Effector CD8-positive, alpha-beta T cell (primary cell): ENCODE measurements around the gene PACSIN2.
"Not testable (repeated sequence)": the region's sequence is repeated elsewhere in the genome, so short reads cannot be mapped to it uniquely, and the experiment has no call there.

Source experiments
- DNase-seq: peaks from one replicate; lab custom pipeline; 2025; lab: John Stamatoyannopoulos, UW

Gene PACSIN2

DNA sequence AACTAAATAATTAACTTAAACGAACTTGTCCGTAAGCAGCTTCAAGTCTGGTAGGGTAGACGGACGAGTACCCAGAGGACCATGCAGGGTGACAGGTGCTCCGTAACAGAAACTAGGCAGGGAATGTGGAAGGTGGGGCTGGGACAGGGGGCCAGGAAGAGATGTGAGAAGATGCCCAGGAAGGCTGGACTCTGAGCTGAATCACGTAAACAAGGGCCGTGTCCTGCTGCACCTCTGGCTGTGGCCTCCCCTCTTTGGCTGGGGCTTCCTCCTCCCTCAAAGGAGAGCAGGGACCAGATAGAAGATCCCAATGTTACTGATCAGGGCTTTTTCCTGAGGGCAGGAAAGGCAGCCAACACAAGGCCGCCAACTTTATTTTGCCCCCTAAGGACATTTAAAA, 47.9 kb downstream of the PACSIN2 start:
- no peak for DNase-seq

DNA sequence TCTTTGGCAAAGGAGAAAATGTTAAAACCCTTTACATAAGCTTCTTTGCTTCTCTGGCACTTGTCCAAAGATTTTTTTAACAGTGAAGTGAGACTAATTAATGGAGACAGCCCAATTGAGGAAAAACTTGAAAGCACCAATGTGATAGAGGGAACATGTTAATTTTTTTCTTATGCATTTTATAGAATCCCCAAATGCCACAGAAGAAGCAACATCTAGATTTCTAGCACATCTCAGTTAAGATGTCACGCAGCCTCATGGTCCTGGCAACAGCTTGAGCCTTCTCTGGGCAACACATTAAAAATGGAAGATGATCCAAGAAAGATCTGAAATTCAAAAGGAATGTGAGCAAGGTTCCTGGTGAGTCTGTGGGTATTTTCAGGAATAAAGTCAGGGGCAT, 48.5 kb downstream of the PACSIN2 start:
- DNase-seq: no peak

DNA sequence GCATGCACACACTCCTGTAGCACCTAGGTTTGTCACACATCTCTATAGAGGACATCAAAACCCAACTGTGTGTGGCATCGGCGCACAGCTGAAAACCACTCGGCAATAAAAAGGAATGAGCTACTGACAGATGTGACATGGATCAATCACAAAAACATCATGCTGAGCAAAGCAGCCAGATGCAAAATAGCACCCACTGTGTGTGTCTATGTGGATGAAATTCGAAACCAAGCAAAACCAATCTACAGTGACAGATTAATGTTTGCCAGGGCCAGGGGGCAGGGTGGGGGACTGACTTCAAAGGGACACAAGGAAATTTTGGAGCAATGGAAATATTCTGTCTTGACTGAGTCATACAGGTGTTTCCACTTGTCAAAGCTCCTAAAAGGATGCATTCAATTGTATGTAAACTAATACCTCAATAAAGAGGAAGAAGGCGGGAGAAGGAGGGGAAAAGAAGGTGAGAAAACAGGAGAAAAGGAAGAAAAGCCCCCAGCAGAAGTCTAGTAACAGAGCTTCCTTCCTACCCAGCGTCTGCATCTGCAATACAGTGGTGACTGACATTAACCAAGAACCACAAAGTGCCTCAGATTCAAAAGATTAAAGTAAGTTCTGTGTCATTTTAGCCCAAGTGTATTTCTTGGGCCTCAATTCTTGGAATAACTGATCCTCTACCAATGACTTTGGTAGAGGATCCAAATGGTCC, 49.8 kb downstream of the PACSIN2 start:
- no peak for DNase-seq

DNA sequence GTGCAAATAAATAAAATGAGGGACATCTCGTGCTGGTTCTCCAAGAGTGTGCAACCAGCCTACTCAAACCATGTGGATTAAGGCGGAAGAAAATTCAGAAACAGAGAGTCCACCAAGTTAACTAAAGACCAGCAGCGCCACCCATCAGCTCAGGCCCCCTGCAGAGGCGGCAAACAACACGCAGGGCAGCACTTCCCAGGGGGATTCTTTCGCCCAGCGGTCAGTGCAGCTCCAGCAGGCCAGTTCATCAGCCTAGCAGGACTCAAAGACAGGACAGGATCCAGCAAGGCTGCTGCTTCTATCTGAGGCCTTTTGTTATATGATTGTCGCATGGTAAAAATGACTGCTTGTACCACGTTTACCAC, 51.7 kb downstream of the PACSIN2 start:
- DNase-seq: no peak

DNA sequence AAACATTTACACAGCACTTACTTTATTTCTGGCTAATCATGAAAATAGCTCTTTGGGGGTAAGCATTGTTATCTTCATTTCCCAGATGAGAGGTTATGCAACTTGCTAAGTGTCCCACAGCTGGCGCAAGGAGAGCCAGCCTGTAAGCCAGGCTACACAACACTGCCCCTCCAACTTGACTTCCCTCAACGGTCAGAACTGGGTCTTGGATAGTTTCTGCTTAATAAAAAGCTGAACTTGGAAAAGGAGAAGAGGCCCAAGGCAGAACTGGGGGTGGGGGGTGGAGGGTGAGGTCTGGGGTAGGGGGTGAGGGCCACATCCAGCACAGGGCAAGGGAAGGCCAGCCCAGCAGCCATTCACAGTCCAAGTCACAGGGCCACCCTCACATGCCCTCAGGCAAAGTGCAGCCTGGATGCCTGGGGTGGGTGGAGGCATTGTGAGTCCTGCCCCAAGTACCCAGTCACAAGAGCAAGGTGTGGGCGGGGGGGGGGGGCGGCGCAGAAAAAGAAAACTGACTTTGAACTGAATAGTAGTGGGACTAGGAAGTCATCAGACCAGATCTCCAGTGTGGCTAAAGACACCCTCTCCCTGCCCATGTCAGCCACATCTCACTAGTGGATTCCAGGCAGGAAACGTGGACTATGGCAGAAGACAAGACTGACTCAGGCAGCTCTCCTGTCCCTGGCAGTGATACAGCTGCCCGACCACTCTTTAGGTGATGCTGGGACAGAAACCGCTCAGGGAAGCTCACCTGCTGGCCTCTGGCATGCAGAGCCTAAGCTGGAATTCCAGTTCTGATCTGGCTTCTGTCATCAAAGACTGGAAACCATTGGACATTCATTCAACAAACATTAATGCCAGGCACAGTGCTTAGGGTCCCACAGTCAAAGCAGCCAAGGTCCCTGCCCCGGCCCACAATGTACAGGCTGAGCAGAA, 52.4 kb downstream of the PACSIN2 start:
- DNase-seq: no peak

DNA sequence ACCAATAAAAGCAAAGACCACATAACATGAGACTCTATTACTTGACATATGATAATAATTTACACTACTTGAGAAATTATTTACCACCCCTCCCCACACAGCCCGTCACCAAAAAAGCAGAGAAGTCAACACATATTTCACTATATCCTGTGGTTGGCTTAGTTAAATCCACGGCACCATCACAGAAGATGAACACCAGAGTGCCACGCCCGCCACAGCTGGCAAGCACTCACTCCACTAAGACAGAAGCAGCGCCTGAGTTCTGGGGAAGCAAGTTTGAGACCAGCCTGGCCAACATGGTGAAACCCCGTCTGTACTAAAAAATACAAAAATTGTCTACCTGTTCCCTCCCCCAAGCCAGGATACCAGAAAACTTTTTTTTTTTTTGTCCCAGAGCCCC, 53.1 kb downstream of the PACSIN2 start:
- no peak for DNase-seq

DNA sequence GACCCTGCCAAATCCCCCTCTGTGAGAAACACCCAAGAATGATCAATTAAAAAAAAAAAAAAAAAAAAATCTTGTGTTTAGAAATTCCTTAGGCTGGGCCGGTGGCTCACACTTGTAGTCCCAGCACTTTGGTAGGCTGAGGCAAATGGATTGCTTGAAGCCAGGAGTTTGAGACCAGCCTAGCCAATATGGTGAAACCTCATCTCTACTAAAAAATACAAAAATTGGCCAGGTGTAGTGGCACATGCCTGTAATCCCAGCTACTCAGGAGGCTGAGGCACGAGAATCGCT, 53.6 kb downstream of the PACSIN2 start:
- DNase-seq: not testable (repeated sequence)

DNA sequence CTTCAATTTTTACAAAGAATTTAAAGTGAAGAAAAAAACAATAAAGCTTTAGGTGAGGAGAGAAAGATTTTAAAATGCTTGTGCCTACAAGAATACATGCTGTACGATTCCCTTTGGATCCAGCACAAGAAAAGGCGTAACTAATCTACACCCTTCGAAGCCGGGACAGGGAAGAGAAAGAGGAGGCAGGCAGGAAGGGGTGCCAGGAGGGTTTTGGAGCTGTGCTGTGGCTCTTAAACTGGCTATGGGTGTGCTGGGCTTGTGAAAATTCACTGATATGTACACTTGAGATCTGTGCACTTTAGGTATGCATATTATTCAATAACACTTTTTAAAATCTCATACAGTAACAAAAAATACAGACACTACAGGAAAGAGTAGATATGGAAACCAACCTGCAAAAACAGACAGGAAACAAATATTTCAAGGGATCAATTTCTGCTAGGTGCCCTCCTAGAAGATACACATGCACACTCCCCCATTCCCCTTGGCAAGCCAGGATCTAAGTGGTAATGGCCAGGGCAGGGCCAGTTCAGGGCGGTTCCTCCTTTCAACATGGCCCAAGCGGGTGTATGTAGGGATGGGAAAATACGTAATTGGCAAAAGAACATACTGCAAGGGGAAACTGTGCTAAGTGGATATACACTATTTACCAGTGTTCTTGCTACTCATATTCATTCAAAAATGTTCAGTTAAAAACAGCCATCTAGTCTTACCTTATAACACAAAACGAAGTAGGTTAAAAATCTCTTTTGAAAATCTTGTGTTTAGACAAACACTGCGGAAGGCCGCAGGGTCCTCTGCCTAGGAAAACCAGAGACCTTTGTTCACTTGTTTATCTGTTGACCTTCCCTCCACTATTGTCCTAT, 54.2 kb downstream of the PACSIN2 start:
- DNase-seq: no peak

DNA sequence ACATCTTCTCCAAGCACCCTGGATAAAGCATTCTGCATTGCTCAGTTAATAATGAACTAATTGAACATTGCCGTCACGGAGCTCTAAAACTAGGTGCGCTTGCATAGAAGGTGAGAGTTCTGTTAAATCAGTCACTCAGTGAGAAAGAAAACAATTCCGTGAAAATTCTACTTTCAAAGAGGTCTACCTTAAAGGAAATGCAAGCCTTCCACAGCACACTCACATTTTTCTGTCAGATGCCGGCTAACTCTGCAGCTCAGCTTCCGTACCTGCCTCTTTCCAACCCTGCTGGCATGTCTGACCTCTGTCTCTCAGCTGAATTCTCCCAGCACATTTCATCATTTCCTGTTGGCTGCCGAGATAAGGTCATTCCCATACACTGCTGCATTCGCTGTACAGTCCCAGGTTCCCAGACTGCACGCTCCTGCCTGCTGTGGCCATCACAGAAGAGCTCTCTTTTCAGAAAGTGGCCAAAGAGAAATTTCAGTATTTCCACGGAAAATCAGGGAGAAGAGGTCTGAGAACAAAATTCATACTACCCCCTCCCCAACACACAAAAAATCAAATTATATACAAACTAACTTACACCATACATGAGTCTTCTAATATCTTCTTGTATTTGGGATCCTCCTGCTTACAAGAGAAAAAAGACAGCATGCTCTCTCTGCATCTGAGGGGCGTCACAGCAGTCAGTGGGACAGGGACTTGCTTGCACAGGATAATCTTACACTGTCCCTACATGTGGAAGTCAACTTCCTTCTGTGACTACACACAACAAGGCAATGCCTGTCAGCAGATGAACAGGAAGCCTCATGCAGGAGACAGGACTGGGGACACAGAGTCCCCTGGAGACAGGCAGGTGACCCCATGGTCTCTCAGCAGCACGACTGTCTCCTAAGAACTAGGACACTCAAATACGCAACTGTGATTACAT, 55.1 kb downstream of the PACSIN2 start:
- no peak for DNase-seq

DNA sequence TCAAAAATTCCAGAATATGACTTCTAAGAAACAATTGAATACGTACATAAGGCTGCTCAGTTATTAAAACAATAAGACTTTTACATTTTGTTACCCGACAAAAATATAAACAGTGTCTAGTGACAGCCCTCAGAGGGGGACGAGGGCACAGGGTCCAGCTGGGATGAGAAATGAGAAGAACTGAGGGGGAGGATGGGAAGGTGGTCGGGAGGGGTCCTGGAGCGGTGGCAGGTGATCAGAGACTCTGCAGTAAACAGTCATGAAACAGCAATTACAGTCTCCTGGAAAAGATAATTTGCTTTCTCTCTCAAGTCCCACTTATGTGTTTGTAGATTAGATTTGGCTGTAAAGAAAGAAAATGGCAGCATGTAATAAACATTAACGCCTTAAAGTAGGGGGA, 56.0 kb downstream of the PACSIN2 start:
- DNase-seq: no peak

DNA sequence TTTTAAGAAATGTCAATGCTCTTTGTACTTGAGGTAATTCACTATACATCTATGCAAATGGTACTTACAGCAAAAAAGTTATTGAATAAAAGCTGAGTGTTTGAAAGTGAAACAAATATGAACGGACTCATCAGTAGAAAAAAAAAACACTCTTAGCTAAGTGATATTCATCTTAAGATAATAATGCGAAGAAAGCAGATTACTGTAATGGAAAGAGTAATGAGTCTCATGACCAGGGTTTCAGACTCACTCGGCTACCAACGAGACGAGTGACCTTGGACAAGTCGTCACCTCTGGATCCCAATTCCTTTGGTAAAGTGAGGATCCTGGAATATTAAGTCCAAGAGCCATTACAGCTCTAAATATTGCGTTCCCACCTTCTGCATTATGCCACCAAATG, 57.0 kb downstream of the PACSIN2 start:
- DNase-seq: no peak

DNA sequence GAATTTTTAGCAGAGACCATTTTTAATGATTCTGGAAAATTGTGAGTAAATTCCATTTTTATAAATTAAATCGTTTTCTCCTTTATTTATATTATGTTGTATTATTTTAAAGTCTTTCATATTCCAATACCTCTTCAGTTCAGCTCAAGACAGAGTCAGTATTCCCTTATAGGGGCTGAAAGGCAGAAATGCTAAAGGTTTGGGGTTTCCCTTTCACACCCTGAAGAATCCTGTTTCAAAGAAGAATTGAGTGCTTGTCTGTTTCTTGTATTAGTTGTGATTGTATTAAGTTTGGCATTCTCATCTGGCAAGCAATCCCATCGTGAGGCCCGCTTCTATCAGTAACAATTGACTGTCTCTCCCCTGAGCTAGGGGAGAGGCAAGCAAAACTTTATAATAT, 57.4 kb downstream of the PACSIN2 start:
- no peak for DNase-seq

DNA sequence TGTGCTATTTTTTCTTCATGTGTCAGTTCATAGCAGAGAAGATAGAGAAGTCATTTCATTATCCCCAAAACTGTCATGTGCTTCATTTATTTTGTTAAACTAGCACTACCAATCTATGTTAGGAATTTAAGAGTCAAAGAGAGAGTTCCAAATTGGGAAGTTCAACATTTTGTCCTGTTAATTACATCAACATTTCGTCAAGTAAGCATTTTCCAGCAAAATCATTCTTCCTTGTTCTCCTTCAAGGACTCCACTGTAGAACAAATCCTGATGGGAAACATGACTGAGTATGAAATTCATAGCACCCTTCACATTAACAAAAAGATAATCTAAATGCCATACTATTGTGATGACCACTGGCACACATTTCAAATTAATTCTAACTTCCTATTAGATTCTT, 59.1 kb downstream of the PACSIN2 start:
- no peak for DNase-seq

DNA sequence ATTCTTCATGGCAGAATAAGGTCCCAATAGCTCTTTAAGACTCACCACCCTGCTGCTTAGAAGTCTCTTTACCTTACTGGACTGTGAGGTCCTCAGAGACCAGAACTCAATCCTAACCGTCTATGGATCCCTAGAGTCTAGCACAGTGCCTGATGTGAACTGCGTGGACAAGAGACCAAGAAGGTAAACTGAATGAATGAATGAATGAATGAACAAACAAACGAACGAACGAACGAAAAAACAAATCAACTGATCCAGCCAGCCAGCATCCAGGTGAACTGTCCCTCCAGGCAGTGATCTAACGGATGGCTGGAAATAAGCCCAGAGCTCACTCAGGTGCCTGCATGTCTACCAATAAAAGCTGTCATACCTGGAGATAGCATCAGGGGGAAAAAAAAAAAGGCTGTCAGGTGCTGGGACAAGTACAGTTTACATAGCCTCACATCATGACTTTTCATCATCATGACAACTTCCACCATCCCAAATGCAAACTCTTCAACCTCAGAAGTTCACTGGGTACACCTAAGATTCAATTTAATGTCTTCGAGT, 59.8 kb downstream of the PACSIN2 start:
- no peak for DNase-seq

DNA sequence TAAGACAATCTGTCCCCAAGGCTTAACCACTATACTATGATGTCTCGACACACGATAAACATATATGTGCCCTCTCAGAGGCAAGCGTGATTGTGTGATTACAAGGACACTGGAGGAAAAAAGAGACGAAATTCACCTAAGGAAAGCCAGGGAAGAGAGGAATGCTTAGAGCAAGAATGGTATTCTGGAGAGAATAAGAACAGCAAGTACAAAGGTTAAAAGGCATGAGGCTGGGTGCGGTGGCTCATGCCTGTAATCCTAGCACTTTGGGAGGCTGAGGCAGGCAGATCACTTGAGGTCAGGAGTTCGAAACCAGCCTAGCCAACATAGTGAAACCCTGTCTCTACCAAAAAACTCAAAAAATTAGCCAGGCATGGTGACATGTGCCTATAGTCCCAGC, 61.2 kb downstream of the PACSIN2 start:
- DNase-seq: not testable (repeated sequence)

DNA sequence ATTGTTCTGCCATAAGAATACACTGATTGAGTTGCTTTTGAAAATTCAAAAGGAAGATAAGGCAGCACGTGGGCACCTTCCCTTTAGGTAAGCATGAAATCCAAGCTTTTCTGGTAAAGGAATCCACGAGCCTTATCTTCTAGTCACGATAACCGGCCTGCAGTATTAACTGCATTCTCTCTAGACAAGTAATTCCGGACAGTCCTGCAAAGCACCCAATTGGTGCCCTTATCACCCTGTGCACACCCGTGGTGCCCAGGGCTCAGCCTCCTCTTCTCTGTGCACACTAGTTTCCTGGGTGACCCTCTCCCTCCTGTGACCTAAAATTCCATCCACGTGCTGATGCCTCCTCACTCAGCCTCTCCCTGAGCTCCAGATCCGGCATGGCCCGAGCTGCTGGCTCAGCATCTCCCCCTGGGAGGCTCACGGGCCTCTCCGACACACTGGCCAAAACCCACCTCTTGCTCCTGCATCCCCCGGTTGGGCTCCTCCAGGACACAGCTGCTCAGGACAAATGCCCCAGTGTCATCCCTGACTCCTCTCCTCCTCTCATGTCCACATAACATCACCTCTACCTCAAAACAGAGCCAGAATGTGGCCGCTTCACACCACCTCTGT, 63.7 kb downstream of the PACSIN2 start:
- DNase-seq: no peak

DNA sequence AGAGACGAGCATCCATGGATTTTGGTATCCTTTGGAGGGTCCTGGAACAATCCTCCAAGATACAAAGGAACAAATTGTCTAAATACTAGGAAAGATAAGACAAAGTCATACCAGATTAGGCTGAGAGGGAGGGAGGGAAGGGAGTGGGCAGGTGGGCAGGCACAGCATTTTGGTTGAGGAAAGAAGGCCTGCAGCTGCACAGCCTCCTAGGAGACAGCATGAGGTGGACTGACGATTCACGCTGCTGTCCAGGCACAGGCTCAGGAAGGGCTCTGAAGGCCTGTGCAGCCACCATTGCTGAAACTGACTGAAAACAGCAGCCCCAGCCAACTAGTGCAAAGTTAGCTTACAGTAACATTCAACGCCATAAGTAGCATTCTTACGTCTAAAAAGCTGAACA, 64.7 kb downstream of the PACSIN2 start:
- DNase-seq: no peak

DNA sequence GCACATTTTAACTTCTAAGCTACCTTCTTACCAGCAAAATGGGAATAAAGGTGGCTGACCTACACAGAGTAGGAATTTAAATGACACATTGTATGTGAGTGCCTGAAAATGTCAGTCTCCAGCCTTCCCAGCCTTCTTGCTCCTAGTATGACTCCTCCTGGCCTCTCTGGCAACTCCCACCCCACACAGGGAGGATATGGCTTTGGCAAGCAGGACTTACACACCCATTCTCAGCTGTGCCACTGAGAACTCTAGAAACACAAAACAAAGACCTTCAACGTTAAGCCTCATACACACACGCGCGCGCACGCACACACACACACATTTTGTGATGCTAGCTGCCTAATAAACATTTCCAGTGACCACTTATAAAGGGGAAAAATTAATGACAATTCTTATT, 65.8 kb downstream of the PACSIN2 start:
- no peak for DNase-seq

DNA sequence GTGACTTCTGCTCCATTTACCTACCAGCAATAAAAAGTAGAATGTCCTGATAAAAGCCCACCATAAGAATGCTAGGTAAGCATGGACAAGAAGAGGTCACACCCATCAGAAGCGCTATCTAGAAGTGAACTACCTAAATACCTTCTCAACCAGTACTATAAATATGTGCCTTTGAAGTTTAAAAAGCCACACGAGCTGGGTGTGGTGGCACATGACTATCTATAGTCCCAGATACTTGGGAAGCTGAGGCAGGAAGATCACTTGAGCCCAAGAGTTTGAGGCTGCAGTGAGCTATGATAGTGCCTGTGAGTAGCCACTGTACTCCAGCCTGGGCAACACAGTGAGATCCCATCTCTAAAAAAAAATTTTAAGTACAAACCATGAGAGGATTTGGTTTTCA, 66.7 kb downstream of the PACSIN2 start:
- no peak for DNase-seq

DNA sequence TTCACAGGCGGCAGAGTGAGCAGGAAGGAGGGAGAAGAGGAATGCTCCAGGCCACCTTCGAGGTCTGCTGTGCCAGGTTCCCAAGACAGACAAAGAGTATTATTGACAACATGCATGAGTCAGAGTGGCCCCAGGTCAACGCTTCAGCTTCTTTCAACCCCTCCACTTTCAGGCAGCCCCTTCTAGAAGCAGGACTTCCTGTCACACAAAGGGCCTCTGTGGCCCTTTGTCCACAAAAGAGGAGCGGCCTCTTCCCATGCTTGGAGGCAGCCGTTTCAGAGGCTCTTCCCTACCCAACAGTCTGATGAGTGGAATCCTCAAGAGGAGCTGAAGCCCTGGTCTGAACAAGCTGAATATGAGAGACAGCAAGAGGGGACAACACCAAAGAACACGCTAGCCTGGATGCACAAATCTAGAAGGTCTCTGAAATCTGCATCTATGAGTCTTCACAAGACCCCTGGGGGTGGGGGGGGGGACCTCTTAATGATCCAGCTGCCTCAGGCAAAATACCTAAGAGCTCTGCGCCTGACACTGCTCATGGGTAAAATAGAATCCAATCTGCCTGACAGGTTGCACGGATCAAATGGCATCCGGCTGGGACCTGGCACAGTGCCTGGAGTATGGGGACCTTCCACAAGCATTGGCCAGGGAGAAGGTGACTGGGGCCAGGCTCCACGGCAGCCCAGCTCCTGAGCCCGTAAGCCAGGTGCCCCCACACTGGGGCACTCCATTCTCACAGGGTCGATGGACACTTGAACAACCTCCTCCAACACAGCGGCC, 67.5 kb downstream of the PACSIN2 start:
- no peak for DNase-seq
